K562 (cell line): ENCODE measurements around the gene SRPK2. TPM values are rescaled to one million over a fixed set of nuclear protein-coding genes. Genes with fewer than 3 reads are reported as not detected.

Experiments
- C11orf30 ChIP-seq: fragments of 450-650 bp; IDR thresholded peaks from 2 replicates; pipeline ENCODE4 v1.6.1; 2016; ENCODE audit warnings: low read depth, mild to moderate bottlenecking
- ETV1 ChIP-seq: fragments of 450-650 bp; conservative IDR thresholded peaks from 2 replicates; pipeline ENCODE4 v1.6.1; 2016; ENCODE audit warnings: missing genetic modification characterization, control low read depth, low read depth, missing compliant biosample characterization
- FOXK2 ChIP-seq, 2 experiments: fragments of 450-650 bp; IDR thresholded peaks in 1 of 2; conservative IDR thresholded peaks in 1 of 2; 2 replicates each; pipeline ENCODE4 v1.6.1; 2016; ENCODE audit warnings: low read depth in 2 of 2, mild to moderate bottlenecking in 1 of 2
- HES1 ChIP-seq: fragments of 450-650 bp; IDR thresholded peaks from 2 replicates; pipeline ENCODE4 v1.6.1; 2016; ENCODE audit warnings: low read depth, mild to moderate bottlenecking, moderate library complexity
- HINFP ChIP-seq: fragments of 450-650 bp; conservative IDR thresholded peaks from 2 replicates; pipeline ENCODE4 v1.6.1; 2016; ENCODE audit warnings: missing genetic modification characterization, low read depth, mild to moderate bottlenecking, control low read depth, missing compliant biosample characterization
- NBN ChIP-seq: fragments of 450-650 bp; IDR thresholded peaks from 2 replicates; pipeline ENCODE4 v1.6.1; 2016; ENCODE audit warnings: low read depth, mild to moderate bottlenecking
- SMARCA4 ChIP-seq: fragments of 450-650 bp; IDR thresholded peaks from 2 replicates; pipeline ENCODE4 v1.6.1; 2016
- TSHZ1 ChIP-seq: fragments of 250-450 bp; sonication (Bioruptor Pico); IDR thresholded peaks from 2 replicates; pipeline ENCODE4 v1.4.0; 2020; ENCODE audit warnings: mild to moderate bottlenecking, moderate library complexity
- ZBED1 ChIP-seq: IDR thresholded peaks from 2 replicates; pipeline ENCODE4 v1.6.1; 2014
- ZNF318 ChIP-seq, 2 experiments: fragments of 450-650 bp; IDR thresholded peaks; 2 replicates each; pipeline ENCODE4 v1.6.1; 2016; ENCODE audit warnings: mild to moderate bottlenecking in 2 of 2, borderline replicate concordance in 1 of 2, low read depth in 1 of 2, moderate library complexity in 1 of 2
- polyA plus RNA-seq, 8 experiments: library from polyadenylated mRNA; depleted of rRNA in 4 of 8; stranded (reverse) in 5 of 8; unstranded in 3 of 8; fragments of >200 nt; fragmentation: Nextera tagmentation in 2 of 8; fragmentation: Illumina TruSeq in 1 of 8; extraction: Ambion mirVana in 2 of 8; extraction: Trizol in 1 of 8; gene quantifications; 2 replicates each; pipeline versions ENCODE4 v1.2.1 to v1.2.3, GENCODE V29; 2011 to 2014; ENCODE audit warnings: inconsistent platforms in 1 of 8, missing spikeins in 1 of 8
- total RNA-seq, 7 experiments: library from RNA; depleted of rRNA in 6 of 7; stranded (reverse); fragments of >200 nt in 6 of 7; fragmentation: Illumina TruSeq in 2 of 7; extraction: Trizol in 2 of 7; gene quantifications; 2 replicates each; pipeline versions ENCODE4 v1.2.1 to v1.2.3, GENCODE V29; 2011 to 2021; ENCODE audit warnings: low replicate concordance in 1 of 7
- TF ChIP-seq, protein P1 (sequence below): fragments of 200-800 bp; sonication (Bioruptor generic); IDR thresholded peaks from 2 replicates; pipeline ENCODE4 v1.6.1; 2017; ENCODE audit warnings: missing genetic modification characterization, missing compliant biosample characterization

The SRPK2 gene
- total and polyA plus RNA-seq, 9 of the 15 experiments (the other 6 are each of a cell fraction or from before 2014, with no cell fraction given): 21.5 to 44.7 (median 33.3) TPM

GRCh38 chr7:105131033-105131656 is 257.6 kb downstream of the SRPK2 start (continued):
- no peak for TF ChIP-seq TSHZ1 (CRISPR knock-in tag)
- no peak for TF ChIP-seq FOXK2 (conservative IDR thresholded peaks at IDR 0.05 in 1 of 2, IDR thresholded peaks at IDR 0.05 in 1 of 2; ENCODE audit: low read depth in 2 of 2)
- TF ChIP-seq HES1: peak; percentile 57
- TF ChIP-seq SMARCA4: peak; percentile 79
- no peak for TF ChIP-seq ZBED1
- TF ChIP-seq C11orf30: peak; percentile 94
- peak; percentile 82 for TF ChIP-seq ETV1 (tag)
- TF ChIP-seq ZNF318 (IDR thresholded peaks at IDR 0.05; ENCODE audit: borderline replicate concordance in 1 of 2, low read depth in 1 of 2): no peak
- TF ChIP-seq, protein P1, sequence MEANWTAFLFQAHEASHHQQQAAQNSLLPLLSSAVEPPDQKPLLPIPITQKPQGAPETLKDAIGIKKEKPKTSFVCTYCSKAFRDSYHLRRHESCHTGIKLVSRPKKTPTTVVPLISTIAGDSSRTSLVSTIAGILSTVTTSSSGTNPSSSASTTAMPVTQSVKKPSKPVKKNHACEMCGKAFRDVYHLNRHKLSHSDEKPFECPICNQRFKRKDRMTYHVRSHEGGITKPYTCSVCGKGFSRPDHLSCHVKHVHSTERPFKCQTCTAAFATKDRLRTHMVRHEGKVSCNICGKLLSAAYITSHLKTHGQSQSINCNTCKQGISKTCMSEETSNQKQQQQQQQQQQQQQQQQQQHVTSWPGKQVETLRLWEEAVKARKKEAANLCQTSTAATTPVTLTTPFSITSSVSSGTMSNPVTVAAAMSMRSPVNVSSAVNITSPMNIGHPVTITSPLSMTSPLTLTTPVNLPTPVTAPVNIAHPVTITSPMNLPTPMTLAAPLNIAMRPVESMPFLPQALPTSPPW (CRISPR knock-in tag): peak; percentile 42; the same call in 1 of the 2 replicates
- peak; percentile 43; the same call in 1 of the 2 replicates for TF ChIP-seq NBN
- no peak for TF ChIP-seq HINFP (tag)
